Esophagus squamous epithelium (tissue), 5 donors: ENCODE results near the gene FGD3. TPM values are rescaled to one million over a fixed set of nuclear protein-coding genes. Genes with fewer than 3 reads are reported as not detected.

ENCODE experiments used
- DNase-seq: peaks from one replicate; lab custom pipeline; 2025; lab: John Stamatoyannopoulos, UW
- H3K27ac ChIP-seq, 4 donors: fragments of 200-600 bp; sonication (generic); one replicate each; pipeline ENCODE4 v1.5.1; 2016 to 2019; ENCODE audit warnings: mild to moderate bottlenecking in 1 of 4
- H3K27me3 ChIP-seq, 4 donors: fragments of 200-600 bp; sonication (generic); 1 replicate in 3 of 4; 2 replicates in 1 of 4; pipeline versions ENCODE4 v1.5.1 to v1.6.0; 2017 to 2021; ENCODE audit warnings: antibody characterized with exemption in 1 of 4
- H3K36me3 ChIP-seq, 3 donors: fragments of 200-600 bp; sonication (generic); one replicate each; pipeline ENCODE4 v1.5.1; 2016 to 2019
- H3K4me1 ChIP-seq, 3 donors: fragments of 200-600 bp; sonication (generic); one replicate each; pipeline ENCODE4 v1.5.1; 2017 to 2019
- H3K4me3 ChIP-seq, 4 donors: fragments of 200-600 bp; sonication (generic); 1 replicate in 3 of 4; 2 replicates in 1 of 4; pipeline ENCODE4 v1.5.1; 2016 to 2019; ENCODE audit warnings: mild to moderate bottlenecking in 2 of 4, moderate library complexity in 1 of 4
- H3K9me3 ChIP-seq, 3 donors: fragments of 200-600 bp; sonication (generic); one replicate each; pipeline ENCODE4 v1.5.1; 2016 to 2019
- CTCF ChIP-seq, 6 experiments: fragments of 450-650 bp in 4 of 6; fragments of 200-600 bp in 2 of 6; sonication (generic) in 2 of 6; IDR thresholded peaks; one replicate each; pipeline ENCODE4 v1.5.1; 2016 to 2019; ENCODE audit warnings: antibody characterized with exemption in 6 of 6, mild to moderate bottlenecking in 4 of 6, moderate library complexity in 4 of 6
- POLR2A ChIP-seq, 4 donors: fragments of 450-650 bp; IDR thresholded peaks; one replicate each; pipeline ENCODE4 v1.6.1; 2017; ENCODE audit warnings: antibody characterized with exemption in 4 of 4, mild to moderate bottlenecking in 4 of 4, moderate library complexity in 3 of 4
- WGBS, 2 donors: methylation state at CpG; one replicate each; pipeline ENCODE4 v1.1.5; 2018; 5-methylcytosine and 5-hydroxymethylcytosine counted together
- intact Hi-C: fragments of 100-400 bp; cut with DNase I; formaldehyde crosslinking; loops from one replicate; pipeline ENCODE4 v1.15.0; 2022
- total RNA-seq, 4 donors: library from RNA; depleted of rRNA; stranded (reverse); fragments of >200 nt; gene quantifications; one replicate each; pipeline ENCODE4 v1.1.0, GENCODE V29; 2016
- donor health status: DM: yes; HTN: yes; CAD: no.

FGD3 gene
- total RNA-seq, 4 donors from 2014 or later = 2.4 to 6.5 (median 4.9) TPM

GRCh38 chr9:93068956-93069355, 121.6 kb downstream of the FGD3 start:
- 93 to 98% methylated on average over 4 of the region's 4 CpGs for WGBS, 2 donors
- DNase-seq = no peak
- H3K4me3 ChIP-seq = no peak overlapping the region
- H3K9me3 ChIP-seq = no peaks in the 10 kb centered on the region
- H3K4me1 ChIP-seq = peaks cover 0 to 24% (median 0%) of the 10 kb centered on the region in 3 donors
- no peaks in the 10 kb centered on the region for H3K27me3 ChIP-seq
- H3K27ac ChIP-seq = no peak overlapping the region
- H3K36me3 ChIP-seq = no peaks in the 10 kb centered on the region
- TF ChIP-seq POLR2A (IDR thresholded peaks at IDR 0.05) (no peak), CTCF (IDR thresholded peaks at IDR 0.05) (no peak)
- intact Hi-C loops = no loop called here

- peak overlapping the region in 1 of 4 donors; percentile 18 for H3K27ac ChIP-seq
- no peak for DNase-seq
- 63 to 67% methylated on average over 7 of the region's 7 CpGs for WGBS, 2 donors
- no peak for TF ChIP-seq CTCF (IDR thresholded peaks at IDR 0.05)
- no peak for TF ChIP-seq POLR2A (IDR thresholded peaks at IDR 0.05)
- no peak overlapping the region for H3K4me3 ChIP-seq
- no peaks in the 10 kb centered on the region for H3K27me3 ChIP-seq
- H3K36me3 ChIP-seq = no peaks in the 10 kb centered on the region
- H3K9me3 ChIP-seq = no peaks in the 10 kb centered on the region
- intact Hi-C loops = no loop called here
- peaks cover 0 to 19% (median 0%) of the 10 kb centered on the region in 3 donors for H3K4me1 ChIP-seq
Measured at GRCh38 chr9:93071464-93071863, 124.1 kb downstream of the FGD3 start.

- 13 to 32% methylated on average over 3 to 4 of the region's 5 CpGs for WGBS, 2 donors
- peaks cover 0 to 19% (median 0%) of the 10 kb centered on the region in 3 donors for H3K4me1 ChIP-seq
Measured at GRCh38 chr9:93072383-93072795, 125.1 kb downstream of the FGD3 start.

GRCh38 chr9:93076101-93076791, 128.9 kb downstream of the FGD3 start:
- WGBS, 2 donors = 91 to 92% methylated on average over 10 to 12 of the region's 12 CpGs
- Histone ChIP-seq H3K36me3 (no peaks in the 10 kb centered on the region), H3K27ac (no peak overlapping the region), H3K4me3 (no peak overlapping the region), H3K9me3 (no peaks in the 10 kb centered on the region), H3K27me3 (no peaks in the 10 kb centered on the region), H3K4me1 (peaks cover 0 to 19% (median 0%) of the 10 kb centered on the region in 3 donors)
- no peak for DNase-seq
- no peak for TF ChIP-seq CTCF (IDR thresholded peaks at IDR 0.05)
- no peak for TF ChIP-seq POLR2A (IDR thresholded peaks at IDR 0.05)
- intact Hi-C loops = no loop called here

More at GRCh38 chr9:93072383-93072795, 125.1 kb downstream of the FGD3 start:
- Histone ChIP-seq H3K27me3 (no peaks in the 10 kb centered on the region), H3K27ac (peak overlapping the region in 2 of 4 donors; percentile 18 to 25), H3K4me3 (no peak overlapping the region), H3K36me3 (no peaks in the 10 kb centered on the region), H3K9me3 (no peaks in the 10 kb centered on the region)
- TF ChIP-seq CTCF (IDR thresholded peaks at IDR 0.05) (no peak), POLR2A (IDR thresholded peaks at IDR 0.05) (no peak)
- no peak for DNase-seq
- intact Hi-C loops = no loop called here

- H3K4me1 ChIP-seq = peaks cover 0 to 14% (median 0%) of the 10 kb centered on the region in 3 donors
- intact Hi-C loops = no loop called here
- no peak overlapping the region for H3K27ac ChIP-seq
- no peak for TF ChIP-seq POLR2A (IDR thresholded peaks at IDR 0.05)
- TF ChIP-seq CTCF (IDR thresholded peaks at IDR 0.05) = no peak
- no peaks in the 10 kb centered on the region for H3K27me3 ChIP-seq
- no peak for DNase-seq
- H3K9me3 ChIP-seq = no peaks in the 10 kb centered on the region
- WGBS, 2 donors = 87 to 100% methylated on average over 2 of the region's 2 CpGs
- H3K36me3 ChIP-seq = no peaks in the 10 kb centered on the region
- no peak overlapping the region for H3K4me3 ChIP-seq
Measured at GRCh38 chr9:93076792-93077128, 129.4 kb downstream of the FGD3 start.
